Erythroblast (primary cell): ENCODE results near the gene CCDC159.

Experiments
- GATA1 ChIP-seq: IDR thresholded peaks from 2 replicates; pipeline ENCODE4 v1.6.1; 2011; ENCODE audit warnings: low read depth, mild to moderate bottlenecking, control low read depth, low read length, moderate library complexity
- POLR2A ChIP-seq: IDR thresholded peaks from 2 replicates; pipeline ENCODE4 v1.6.1; 2011; ENCODE audit warnings: mild to moderate bottlenecking, low read length

- TF ChIP-seq GATA1 (no peak), POLR2A (no peak)
Measured at GRCh38 chr19:11361771-11362731, 15.7 kb downstream of the CCDC159 start.
